ENCODE results near the gene GJC1.

DNA sequence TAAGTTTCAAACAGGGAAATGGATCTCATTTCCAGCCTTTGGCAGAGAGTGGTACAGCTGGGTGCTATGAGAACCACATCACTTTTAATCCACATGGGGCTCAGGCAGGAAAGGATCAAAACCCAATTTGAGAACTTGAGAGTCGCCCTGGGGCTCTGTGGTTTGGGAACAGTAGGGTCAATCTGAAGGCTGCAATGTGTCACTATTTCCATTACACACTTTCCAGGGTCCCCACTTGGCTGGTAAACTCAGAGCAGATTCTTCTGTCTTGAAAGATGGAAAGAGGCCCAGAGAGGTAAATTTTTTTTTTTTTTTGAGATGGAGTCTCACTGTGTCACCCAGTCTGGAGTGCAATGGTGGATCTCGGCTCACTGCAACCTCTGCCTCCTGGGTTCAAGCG, 10.8 kb upstream of the GJC1 start:
- TF ChIP-seq, protein P1, sequence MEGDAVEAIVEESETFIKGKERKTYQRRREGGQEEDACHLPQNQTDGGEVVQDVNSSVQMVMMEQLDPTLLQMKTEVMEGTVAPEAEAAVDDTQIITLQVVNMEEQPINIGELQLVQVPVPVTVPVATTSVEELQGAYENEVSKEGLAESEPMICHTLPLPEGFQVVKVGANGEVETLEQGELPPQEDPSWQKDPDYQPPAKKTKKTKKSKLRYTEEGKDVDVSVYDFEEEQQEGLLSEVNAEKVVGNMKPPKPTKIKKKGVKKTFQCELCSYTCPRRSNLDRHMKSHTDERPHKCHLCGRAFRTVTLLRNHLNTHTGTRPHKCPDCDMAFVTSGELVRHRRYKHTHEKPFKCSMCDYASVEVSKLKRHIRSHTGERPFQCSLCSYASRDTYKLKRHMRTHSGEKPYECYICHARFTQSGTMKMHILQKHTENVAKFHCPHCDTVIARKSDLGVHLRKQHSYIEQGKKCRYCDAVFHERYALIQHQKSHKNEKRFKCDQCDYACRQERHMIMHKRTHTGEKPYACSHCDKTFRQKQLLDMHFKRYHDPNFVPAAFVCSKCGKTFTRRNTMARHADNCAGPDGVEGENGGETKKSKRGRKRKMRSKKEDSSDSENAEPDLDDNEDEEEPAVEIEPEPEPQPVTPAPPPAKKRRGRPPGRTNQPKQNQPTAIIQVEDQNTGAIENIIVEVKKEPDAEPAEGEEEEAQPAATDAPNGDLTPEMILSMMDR (IDR thresholded peaks at IDR 0.05) = no peak
- TF ChIP-seq POLR2AphosphoS2 (conservative IDR thresholded peaks at IDR 0.05; ENCODE audit: low read length) (no peak), NFE2L2 (conservative IDR thresholded peaks at IDR 0.05; ENCODE audit: low read length) (no peak), CHD4 (IDR thresholded peaks at IDR 0.05; ENCODE audit: borderline replicate concordance) (no peak), RCOR1 (IDR thresholded peaks at IDR 0.05; ENCODE audit: low read depth, low read length) (no peak), MAZ (IDR thresholded peaks at IDR 0.05; ENCODE audit: borderline replicate concordance, low read depth, low read length) (no peak), FOXS1 (CRISPR knock-in tag; IDR thresholded peaks at IDR 0.05) (no peak), POLR2A (IDR thresholded peaks at IDR 0.05; ENCODE audit: low read length) (no peak), RARB (CRISPR knock-in tag; IDR thresholded peaks at IDR 0.05) (no peak), CHD2 (IDR thresholded peaks at IDR 0.05; ENCODE audit: low read length, partially characterized antibody) (no peak), RFX5 (IDR thresholded peaks at IDR 0.05) (no peak)
- TF ChIP-seq, protein P2, sequence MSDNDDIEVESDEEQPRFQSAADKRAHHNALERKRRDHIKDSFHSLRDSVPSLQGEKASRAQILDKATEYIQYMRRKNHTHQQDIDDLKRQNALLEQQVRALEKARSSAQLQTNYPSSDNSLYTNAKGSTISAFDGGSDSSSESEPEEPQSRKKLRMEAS (IDR thresholded peaks at IDR 0.05) = no peak
